Suprapubic skin (tissue), 4 donors: ENCODE results near the gene TCL1A. TPM values are rescaled to one million over a fixed set of nuclear protein-coding genes. Genes with fewer than 3 reads are reported as not detected.

Experiments used
- DNase-seq, 2 donors: peaks; one replicate each; pipeline ENCODE4 v3.0.0-alpha.2; 2019; ENCODE audit warnings: low spot score in 2 of 2
- H3K27ac ChIP-seq: fragments of 200-600 bp; sonication (generic); one replicate; pipeline ENCODE4 v1.5.1; 2019
- H3K27me3 ChIP-seq: fragments of 200-600 bp; sonication (generic); one replicate; pipeline ENCODE4 v1.5.1; 2019
- H3K36me3 ChIP-seq: fragments of 200-600 bp; sonication (generic); one replicate; pipeline ENCODE4 v1.5.1; 2019
- H3K4me1 ChIP-seq: fragments of 200-600 bp; sonication (generic); one replicate; pipeline ENCODE4 v1.5.1; 2019
- H3K4me3 ChIP-seq: fragments of 200-600 bp; sonication (generic); one replicate; pipeline ENCODE4 v1.5.1; 2019; ENCODE audit warnings: mild to moderate bottlenecking
- H3K9me3 ChIP-seq: fragments of 200-600 bp; sonication (generic); one replicate; pipeline ENCODE4 v1.5.1; 2019
- CTCF ChIP-seq, 2 donors: fragments of 200-600 bp in 1 of 2; fragments of 450-650 bp in 1 of 2; sonication (generic) in 1 of 2; IDR thresholded peaks; one replicate each; pipeline ENCODE4 v1.5.1; 2016 to 2019; ENCODE audit warnings: antibody characterized with exemption in 2 of 2, mild to moderate bottlenecking in 1 of 2, moderate library complexity in 1 of 2
- EP300 ChIP-seq: sonication (generic); formaldehyde crosslinking; IDR thresholded peaks from one replicate; pipeline ENCODE4 v1.6.1; 2017; ENCODE audit warnings: antibody characterized with exemption
- POLR2A ChIP-seq, 2 donors: fragments of 450-650 bp; IDR thresholded peaks; one replicate each; pipeline ENCODE4 v1.6.1; 2017; ENCODE audit warnings: antibody characterized with exemption in 2 of 2, mild to moderate bottlenecking in 2 of 2, moderate library complexity in 2 of 2
- POLR2AphosphoS5 ChIP-seq, 3 donors: sonication (generic); formaldehyde crosslinking; IDR thresholded peaks; one replicate each; pipeline ENCODE4 v1.6.1; 2017; ENCODE audit warnings: antibody characterized with exemption in 3 of 3
- WGBS: methylation state at CpG from one replicate; pipeline ENCODE4 v1.1.5; 2018; 5-methylcytosine and 5-hydroxymethylcytosine counted together
- total RNA-seq, 4 donors: library from RNA; depleted of rRNA; stranded (reverse); fragments of >200 nt; gene quantifications; one replicate each; pipeline ENCODE4 v1.1.0, GENCODE V29; 2016

TCL1A gene
- total RNA-seq, 4 donors from 2014 or later: not detected

GRCh38 chr14:95663226-95663797, 50.6 kb downstream of the TCL1A start:
- no peak for DNase-seq
- H3K27me3 ChIP-seq: peaks cover 20% of the 10 kb centered on the region
- TF ChIP-seq POLR2AphosphoS5 (IDR thresholded peaks at IDR 0.05): no peak
- H3K36me3 ChIP-seq: no peaks in the 10 kb centered on the region
- 57% methylated on average over 5 of the region's 5 CpGs for WGBS
- no peak overlapping the region for H3K27ac ChIP-seq
- H3K4me1 ChIP-seq: peaks cover 17% of the 10 kb centered on the region
- no peak overlapping the region for H3K4me3 ChIP-seq
- H3K9me3 ChIP-seq: no peaks in the 10 kb centered on the region

DNA sequence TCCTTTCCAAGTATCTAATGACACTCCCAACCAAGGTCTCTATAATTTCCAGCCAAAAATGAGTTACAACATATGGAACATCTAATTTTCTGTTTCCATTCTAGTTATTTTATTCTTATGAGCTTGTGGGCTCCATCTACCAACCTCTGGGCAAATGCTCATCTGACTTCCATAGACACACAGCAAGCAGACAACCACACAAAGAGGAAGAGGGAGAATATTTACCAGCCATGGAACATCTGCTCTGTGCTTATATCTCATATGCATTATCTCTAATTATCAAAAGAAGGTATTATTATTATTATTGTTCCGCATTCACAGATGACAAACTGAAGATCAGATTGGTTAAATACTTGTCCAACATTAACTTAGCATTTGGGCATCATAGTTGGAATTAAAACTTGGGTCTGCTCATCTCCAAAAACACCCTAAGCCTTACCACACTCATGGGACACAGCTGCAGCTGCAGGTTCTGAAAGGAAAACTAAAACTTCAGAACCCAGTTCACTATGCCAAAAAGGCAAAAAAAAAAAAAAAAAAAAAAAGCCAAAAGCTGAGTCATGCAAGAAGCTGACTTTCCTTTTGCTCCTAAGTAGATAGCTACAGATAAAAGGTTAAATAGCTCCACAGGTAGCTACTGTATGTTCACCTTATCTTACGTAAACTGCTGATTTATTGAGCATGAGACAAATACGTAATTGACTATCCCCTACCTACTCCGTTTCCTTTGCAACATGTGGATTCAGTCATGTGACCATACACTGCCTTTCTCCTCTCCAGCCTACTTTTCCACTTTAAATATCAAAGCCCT, 51.3 kb downstream of the TCL1A start:
- H3K36me3 ChIP-seq: no peaks in the 10 kb centered on the region
- TF ChIP-seq EP300 (no peak), POLR2AphosphoS5 (IDR thresholded peaks at IDR 0.05) (no peak), CTCF (IDR thresholded peaks at IDR 0.05) (no peak)
- H3K27ac ChIP-seq: no peak overlapping the region
- no peak overlapping the region for H3K4me3 ChIP-seq
- peaks cover 27% of the 10 kb centered on the region for H3K27me3 ChIP-seq
- WGBS: 22% methylated on average over 4 of the region's 4 CpGs
- no peak for DNase-seq
- H3K4me1 ChIP-seq: peaks cover 17% of the 10 kb centered on the region
- no peaks in the 10 kb centered on the region for H3K9me3 ChIP-seq

- WGBS: 44% methylated on average over 11 of the region's 13 CpGs
- H3K27me3 ChIP-seq: peaks cover 27% of the 10 kb centered on the region
- no peaks in the 10 kb centered on the region for H3K36me3 ChIP-seq
- DNase-seq: no peak
- H3K27ac ChIP-seq: no peak overlapping the region
- no peak for TF ChIP-seq POLR2A (IDR thresholded peaks at IDR 0.05)
- TF ChIP-seq POLR2AphosphoS5 (IDR thresholded peaks at IDR 0.05): no peak
- no peak for TF ChIP-seq EP300
- no peak for TF ChIP-seq CTCF (IDR thresholded peaks at IDR 0.05)
- no peaks in the 10 kb centered on the region for H3K9me3 ChIP-seq
- peaks cover 17% of the 10 kb centered on the region for H3K4me1 ChIP-seq
- no peak overlapping the region for H3K4me3 ChIP-seq
Measured at GRCh38 chr14:95660651-95661515, 53.0 kb downstream of the TCL1A start.

DNA sequence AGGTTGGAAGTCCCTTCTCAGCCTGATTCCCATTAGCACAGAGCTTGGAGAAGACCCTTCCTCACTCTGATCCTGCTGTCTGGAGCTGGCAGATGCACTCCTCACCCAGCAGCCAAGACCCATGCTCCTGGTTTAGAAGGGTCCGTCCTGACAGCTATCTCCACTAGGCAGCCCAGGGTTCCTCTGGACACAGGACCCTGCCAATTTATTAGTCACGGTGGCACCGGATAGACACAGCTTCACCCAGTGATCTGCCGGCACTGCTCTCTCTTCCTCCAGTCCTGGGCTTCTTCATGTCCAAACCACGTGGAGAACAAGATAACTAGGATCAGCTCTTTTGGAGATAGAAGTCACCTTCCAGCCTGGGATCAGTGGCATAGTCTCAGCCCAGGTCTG, 53.9 kb downstream of the TCL1A start:
- peaks cover 27% of the 10 kb centered on the region for H3K27me3 ChIP-seq
- DNase-seq: no peak
- no peak for TF ChIP-seq POLR2A (IDR thresholded peaks at IDR 0.05)
- no peak for TF ChIP-seq CTCF (IDR thresholded peaks at IDR 0.05)
- no peak for TF ChIP-seq EP300
- TF ChIP-seq POLR2AphosphoS5 (IDR thresholded peaks at IDR 0.05): no peak
- no peaks in the 10 kb centered on the region for H3K36me3 ChIP-seq
- 80% methylated on average over 2 of the region's 5 CpGs for WGBS
- no peak overlapping the region for H3K27ac ChIP-seq
- H3K9me3 ChIP-seq: no peaks in the 10 kb centered on the region
- no peak overlapping the region for H3K4me3 ChIP-seq
- peaks cover 17% of the 10 kb centered on the region for H3K4me1 ChIP-seq

Other genes with a start within 250 kb of the TCL1A start
- 10 to 100 TPM in 2 of 4 donors, 1 to 10 TPM in 2; 9.1 to 21.4 (median 12.8) TPM for gene SYNE3, start 197.5 kb downstream of the TCL1A start, total RNA-seq
- gene GLRX5, start 179.1 kb downstream of the TCL1A start, total RNA-seq: 10 to 100 TPM; 19.8 to 42.1 (median 33.7) TPM
- gene TCL1B, start 27.7 kb downstream of the TCL1A start, total RNA-seq: not detected
- gene TUNAR, start 162.7 kb upstream of the TCL1A start, total RNA-seq: not detected